Kidney capillary endothelial cell (primary cell): ENCODE data around the gene TAOK1.
"Not testable (repeated sequence)": the region's sequence is repeated elsewhere in the genome, so short reads cannot be mapped to it uniquely, and the experiment has no call there.

Experiments
- DNase-seq: peaks from one replicate; pipeline ENCODE4 v3.0.0-alpha.2; 2018; ENCODE audit warnings: low spot score

TAOK1 gene

DNA sequence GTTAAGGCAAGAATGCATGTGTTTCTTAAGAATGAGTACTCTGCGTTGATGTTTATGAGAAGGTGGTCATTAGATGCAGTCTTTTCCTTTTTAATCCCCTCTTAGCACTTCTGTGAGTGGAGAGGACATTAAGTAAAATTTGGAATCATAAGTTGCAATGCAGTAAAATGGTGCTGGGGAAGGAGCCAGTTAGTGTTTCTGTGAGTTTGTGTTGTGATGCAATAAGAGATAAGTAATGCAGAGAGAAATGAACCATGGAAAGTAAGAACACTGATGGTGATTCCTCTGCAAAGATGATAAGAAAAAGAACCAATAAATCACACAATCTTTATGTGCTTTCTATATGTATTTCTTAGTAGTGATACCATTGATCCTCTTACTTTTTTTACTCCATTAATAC is 156.7 kb downstream of the TAOK1 start:
- DNase-seq, result no peak

DNA sequence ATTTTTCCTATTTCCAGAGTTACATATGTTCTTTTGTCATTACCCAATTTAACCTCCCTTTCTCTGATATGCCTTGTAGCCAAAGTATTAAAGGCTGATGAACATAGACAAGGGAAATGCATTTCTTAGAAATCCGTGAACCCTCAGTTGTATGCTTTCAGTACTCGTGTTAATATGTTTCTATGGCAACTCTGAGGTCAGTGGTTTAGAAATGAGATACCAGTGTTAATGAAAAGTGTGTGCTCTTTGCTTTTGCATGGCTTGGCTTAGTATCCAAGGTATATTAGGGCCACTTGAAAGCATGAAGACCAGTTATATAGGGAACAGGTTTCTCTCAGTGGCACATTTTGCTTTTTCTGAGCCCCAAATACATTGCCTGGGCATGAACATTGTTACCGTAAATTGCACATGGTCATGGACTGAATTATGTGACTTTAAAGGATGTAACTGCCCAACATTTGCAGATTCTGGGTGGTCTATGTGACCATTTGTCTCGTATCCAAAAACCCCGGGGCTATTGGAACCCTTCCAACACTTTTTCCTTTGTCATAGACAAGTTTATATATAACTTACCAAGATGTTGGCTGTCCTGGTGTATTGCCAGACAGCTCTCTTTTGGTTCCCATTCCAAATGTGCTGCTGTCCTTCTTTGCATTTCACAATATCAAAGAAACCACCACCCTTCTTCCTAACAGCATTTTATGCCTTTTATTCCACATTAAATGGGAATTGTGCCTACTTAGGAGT is 159.2 kb downstream of the TAOK1 start:
- DNase-seq, result no peak

DNA sequence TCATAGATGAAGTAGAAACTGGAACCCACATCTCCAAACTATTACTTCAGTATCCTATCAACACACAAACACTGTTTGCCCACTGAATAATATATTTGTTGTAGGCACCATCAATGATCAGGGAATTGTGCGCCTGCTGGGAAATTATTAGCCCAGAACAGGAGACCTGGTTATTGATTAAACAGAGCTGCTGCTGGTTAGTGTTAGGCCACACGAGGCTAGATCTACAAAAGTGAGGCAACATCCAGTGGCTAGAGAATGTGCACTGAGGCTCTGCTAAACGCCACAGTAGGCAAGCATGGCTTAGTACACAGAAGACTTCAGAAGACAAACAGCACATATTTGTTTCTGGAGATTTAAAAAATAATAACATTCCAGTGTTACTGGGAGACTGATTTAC is 165.7 kb downstream of the TAOK1 start:
- no peak for DNase-seq

DNA sequence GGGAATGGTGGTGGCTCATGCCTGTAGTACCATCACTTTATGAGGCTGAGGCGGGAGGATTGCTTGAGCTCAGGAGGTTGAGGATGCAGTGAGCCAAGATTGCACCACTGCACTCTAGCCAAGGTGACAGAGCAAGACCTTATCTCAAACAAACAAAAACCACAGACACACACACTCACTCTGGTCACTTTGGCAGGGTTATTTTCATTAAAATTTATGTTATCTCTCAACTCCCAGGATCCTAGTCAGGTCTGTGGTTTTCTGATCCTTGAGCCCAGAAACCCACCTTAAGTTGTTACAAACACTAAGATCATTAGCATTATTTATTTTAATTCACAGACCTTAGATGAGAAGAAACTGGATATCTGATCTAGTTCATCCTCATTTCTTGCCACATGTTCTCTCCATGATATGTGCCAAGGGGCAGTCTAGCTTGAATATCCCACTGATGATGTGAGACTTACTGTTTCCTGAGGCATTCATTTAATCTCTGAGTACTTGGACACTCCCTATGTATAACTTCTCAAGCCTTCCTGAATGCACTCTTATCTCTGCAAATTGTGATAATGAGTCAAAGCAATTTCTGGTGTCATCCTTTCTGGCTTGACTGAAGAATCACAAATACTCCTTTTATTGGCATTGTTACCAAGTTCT is 167.0 kb downstream of the TAOK1 start:
- DNase-seq, result no peak

DNA sequence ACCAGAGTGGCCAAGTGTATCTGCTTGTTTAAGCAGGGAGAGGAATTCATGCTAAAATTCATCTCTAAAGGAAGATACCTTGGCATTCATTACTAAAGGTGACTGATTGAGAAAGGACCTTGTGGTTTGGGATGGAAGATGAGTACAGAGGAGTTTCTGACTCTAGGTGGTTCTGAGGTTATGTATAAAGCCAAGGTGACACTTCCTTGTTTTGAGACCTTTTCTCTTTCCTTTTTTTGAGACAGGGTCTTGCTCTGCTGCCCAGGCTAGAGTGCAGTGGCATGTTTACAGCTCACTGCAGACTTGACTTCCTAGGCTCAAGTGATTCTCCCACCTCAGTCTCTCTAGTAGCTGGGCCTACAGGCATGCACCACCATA is 167.6 kb downstream of the TAOK1 start:
- DNase-seq, result no peak

DNA sequence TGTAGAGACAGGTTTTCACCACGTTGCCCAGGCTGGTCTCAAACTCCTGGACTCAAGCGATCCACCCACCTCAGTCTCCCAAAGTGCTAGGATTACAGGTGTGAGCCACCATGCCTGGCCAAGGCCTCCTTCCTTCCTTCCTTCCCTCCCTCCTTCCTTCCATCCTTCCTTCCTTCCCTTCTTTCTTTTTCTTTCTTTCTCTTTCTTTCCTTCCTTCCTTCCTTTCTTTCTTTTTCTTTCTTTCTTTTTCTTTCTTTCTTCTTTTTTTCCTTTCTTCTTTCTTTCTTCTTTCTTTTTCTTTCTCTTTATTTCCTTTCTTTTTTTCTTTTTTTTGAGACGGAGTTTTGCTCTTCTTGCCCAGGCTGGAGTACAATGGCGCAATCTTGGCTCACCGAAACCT is 168.0 kb downstream of the TAOK1 start:
- not testable (repeated sequence) for DNase-seq

DNA sequence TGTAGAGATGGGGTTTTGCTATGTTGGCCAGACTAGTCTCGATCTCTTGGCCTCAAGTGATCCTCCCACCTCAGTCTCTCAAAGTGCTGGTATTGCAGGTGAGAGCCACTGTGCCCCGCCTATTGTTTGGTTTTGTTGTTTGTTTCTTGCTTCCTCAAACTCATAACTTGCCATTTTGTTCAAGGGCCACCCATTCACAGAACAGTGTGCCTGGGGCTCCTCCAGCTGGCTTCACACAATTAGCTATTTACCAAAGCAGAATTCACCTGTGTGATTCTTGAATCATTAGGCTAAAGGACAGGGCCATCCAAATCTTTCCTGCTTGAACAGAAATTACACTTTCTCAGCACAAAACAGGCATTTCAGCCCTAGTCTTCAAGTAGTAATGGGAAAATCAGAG is 169.5 kb downstream of the TAOK1 start:
- no peak for DNase-seq

DNA sequence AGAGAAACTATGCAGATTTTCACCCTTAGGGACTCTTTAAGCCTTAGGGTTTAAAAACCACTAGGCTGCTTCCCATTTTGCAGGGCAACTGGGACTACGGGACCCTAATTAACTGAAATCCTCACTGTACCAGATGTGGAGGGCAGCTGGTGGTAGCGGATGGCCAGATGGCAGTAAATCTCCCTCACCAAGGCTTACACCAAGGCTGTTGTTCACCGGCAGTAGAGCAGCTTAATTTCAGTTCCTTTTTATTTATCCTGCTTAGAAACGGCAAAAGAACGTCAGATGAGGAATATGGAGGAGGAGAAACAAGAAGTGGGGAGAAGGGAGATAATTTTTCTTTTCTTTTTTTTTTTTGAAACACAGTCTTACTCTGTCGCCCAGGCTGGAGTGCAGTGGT is 170.2 kb downstream of the TAOK1 start:
- DNase-seq, result no peak

DNA sequence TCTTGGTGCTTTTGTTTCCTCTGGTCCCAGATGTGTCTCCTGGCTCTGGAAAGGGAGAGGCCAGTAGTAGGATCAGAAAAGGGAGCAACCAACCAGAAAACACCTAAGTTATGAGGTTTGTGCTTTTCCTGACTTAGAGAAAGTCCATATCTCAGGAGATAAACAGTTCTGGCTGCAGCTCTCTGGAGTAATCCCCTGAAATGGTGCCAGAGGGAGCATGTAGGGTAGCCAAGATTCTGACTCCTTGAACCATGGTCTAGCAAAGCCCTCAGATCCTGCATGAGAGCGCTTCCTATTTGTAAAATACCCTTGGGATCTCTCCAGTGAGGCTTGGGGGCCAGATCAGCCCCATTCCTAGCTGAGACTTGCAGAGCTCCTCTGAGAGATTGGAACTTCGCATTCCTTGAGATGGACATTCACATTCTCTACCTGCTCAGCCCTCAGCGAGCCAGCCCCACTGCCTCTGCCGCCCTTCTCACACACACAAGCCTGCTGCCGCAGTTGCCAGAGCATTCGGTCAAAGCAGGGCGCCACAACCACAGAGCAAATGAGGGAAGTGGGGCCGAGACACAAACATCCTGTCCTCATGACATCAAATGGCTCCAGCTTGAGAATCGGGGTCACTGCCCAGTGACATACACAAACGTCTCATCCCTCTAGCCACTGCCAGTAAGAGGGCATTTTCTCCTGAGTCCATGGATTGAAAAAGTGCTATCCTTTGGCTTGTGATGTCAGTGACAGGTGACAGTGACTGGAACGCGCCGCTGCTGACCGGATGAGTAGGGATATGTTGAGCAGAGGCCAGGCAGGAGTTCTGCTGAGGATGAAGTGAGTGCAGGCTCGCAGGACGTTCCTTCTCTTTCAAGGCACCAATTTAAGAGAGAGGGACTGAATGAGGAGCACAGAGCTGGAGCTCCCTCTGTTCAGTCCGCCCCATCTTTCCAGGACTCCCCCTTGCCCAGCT is 171.7 kb downstream of the TAOK1 start:
- no peak for DNase-seq

DNA sequence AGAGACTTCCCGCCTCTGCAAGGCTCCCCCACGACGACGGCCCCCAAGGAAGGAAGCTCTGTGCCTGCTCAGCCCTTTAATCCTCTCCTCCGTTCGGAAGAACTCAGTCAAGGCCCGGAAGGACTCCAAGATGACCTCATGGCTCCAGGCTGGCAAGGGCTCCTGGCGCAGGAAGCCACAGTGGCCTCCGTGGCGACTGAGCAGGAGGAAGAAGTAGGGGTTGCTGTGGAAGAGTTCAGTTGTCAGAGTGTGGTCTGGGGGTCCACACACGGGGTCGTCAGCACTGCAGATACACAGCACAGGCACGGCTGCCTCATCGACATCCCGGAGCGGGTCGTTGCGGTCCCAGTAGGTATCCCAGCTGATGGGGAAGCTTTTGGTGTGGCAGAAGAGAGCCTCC is 172.5 kb downstream of the TAOK1 start:
- no peak for DNase-seq

DNA sequence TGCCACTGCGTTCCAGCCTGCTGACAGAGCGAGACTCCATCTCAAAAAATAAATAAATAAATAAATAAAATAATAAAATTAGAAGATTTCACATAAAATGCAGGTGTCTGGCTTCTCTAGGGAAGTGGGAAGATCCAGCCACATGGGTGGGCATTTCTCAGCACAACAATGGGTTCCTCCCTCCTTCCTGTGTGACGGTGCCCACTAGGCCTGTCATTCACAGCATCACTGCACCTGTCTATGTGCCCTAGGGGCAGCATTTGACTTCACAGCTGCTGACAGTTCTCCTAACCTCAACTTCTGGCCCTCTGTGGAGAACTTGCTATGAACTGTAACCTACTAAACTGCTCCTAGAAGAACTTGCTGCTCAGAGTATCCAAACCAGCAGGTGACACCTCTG is 173.7 kb downstream of the TAOK1 start:
- no peak for DNase-seq

DNA sequence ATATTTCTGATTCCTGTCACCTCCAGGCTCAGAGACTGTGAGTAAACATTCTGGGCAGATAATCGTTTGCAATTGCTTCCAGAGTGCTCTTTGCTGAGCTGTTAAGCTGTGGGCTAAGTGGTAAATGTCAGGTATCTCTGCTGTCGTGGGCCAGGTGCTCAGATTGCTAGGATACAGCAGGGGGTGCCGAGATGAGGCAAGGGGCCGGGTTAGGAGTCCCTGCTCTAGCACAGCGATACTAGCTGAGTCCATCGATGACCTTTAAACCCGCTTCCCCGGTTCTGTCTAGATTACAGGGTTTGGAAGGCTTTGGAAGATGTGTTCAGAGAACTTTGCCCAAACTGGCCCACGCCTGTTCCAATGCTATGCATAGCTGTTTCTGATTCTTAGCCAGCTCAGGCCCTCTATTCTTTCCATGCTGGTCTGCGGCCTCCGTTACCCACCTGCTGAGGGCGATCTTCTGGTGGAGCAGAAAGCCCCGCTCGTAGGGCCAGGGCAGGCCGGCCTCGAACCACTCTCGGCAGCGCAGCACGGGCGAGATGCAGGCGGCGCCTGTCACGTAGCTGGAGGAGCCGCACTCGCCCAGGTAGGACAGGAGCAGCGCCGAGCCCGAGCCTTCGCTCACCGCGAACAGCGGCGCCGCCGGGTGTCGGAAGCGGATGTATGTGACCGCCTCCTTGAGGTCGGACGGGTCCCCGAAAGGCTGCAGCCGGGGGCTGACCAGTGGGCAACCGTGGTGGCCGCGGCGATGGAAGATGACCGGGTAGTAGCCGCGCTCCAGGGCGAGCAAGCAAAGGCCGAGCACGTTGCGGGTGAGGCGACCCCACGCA is 175.7 kb downstream of the TAOK1 start:
- DNase-seq, result no peak

DNA sequence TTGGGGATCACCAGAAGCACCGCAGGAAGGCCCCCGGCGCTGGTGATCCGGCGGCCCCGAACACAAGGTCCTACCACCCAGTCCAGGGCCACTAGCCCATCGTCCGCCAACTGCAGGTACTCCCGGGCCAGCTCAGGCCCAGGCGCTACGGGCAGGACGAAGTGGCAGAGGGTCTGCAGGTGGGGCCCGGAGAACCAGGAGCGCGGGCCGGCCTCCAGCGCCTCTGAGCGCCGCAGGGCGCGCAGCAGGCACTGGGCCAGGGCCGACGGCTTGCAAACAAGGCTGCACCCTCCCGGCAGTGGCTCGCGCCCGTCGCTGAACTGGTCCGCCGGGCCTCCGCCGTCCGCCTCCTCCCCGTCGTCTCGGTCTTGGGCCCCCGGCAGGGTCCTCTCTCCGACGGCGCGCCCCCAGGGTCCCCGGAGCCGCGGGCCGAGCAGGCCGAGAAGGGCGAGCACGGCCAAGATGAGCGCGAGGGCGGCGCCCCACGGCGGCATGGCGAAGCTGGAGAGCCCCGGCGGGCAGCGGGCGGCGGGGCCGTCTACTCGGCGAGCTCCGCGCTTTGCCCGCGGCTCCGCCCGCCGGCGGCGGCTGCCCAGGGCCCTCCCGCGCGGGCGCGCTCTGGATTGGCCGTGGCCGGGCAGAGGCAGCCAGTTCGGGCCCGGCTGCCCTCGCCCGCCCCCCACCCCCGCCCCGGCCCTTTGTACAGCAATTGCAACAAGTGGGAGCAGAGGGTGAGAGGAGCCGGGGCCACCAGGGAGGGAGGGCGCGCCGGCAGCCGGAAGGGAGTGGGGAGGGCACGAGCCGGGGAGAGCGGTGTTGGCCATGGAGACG is 176.5 kb downstream of the TAOK1 start, which contains the start of gene ABHD15:
Gene ABHD15, minus strand, starts transcription at position 565 of the 831 bp plus-strand sequence. Its CDS starts 71 bp downstream, at position 494.
- DNase-seq, result no peak

DNA sequence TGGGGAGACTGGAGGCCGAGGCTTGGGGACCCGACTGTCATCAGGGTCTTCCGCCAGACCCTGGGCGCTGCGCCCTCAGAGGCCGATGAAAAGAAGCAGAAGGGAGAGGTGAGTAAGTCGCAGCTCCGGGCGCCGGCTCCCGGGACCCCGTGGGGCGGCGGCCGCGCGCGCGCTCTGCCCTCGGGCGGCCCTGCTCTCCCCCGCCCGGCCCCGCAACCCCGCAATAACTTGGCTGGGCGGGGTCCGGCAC is 177.1 kb downstream of the TAOK1 start:
- no peak for DNase-seq

DNA sequence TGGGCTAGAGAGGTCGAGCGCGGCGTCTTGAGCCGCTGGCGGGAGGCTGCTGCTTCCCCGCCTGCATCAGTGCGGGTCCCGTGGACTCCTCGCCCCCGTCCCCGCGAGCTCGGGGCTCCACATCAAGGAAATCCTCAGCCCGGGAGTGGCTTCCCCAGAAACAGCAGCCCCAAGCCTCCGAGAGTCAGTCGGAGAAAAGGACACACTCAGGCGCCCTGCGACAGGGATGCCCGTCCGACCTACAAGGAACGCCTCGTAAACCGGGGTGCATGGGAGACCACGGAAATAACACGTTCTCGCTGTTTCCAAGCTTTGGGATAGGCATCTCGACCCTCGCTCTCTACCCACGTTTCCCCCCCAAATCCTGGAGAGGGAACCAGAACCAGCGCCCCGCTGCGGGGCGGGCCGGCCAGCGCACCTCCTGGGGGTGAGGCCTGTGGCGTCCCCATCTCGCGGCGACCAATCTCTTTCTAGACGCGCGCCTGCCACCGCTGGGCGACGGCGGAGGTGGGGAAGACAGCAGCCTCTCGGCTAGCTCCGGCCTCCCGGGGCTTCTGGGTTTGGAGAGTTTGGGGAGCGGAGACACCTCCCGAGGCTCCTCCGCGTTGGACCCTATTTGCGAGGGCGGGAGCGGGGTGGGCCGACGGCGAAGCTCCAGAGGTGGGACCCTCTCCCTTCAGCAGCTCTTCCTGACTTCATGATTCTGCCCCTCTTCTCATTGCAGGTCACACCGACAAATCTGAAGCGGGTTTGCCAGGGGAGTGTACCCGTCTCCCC is 177.6 kb downstream of the TAOK1 start:
- no peak for DNase-seq

DNA sequence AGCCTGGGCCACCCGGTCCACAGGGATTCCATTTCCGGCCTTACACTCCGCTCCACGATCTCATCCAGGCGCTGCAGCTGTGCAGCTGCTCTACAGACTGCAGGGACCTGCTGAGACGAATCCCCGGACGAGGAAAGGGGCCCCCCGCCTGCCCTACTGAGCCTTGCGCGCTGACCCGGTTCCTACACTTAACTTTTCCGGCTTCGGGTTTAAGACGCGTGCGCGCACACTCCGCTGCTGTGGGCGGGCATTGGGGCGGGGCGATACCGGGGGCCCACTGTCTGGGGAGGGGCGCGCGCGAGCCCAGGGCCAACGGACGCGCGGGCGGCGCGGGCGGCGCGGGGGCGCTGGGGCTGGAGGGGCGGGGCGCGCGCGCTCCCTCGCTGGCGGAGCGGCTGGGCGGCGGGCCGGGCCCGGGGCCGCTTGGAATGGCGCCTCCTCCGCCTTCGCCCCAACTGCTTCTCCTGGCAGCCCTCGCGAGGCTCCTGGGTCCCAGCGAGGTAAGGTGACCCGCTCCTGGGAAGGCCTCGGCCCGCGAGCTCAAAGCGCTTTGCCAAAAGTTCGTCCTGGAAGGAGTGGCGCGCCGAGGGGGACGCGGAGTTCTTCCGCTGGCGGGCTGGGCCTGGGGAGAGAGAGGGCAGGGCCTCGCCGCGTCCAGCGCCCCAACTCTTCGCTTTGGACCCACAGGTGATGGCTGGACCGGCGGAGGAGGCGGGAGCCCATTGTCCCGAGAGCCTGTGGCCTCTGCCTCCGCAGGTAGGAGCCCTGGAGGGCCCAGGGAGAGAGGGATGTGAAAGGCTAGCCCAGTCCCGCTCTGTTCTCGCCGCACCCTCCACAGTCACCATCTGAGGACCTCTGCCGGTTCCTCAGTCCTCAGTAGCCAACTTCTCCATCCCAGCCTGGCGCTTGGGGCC is 178.4 kb downstream of the TAOK1 start, which contains the start of gene TP53I13:
Gene TP53I13, plus strand, starts transcription at position 371 of the 914 bp plus-strand sequence. Its CDS starts 58 bp downstream, at position 429.
- DNase-seq, result no peak

DNA sequence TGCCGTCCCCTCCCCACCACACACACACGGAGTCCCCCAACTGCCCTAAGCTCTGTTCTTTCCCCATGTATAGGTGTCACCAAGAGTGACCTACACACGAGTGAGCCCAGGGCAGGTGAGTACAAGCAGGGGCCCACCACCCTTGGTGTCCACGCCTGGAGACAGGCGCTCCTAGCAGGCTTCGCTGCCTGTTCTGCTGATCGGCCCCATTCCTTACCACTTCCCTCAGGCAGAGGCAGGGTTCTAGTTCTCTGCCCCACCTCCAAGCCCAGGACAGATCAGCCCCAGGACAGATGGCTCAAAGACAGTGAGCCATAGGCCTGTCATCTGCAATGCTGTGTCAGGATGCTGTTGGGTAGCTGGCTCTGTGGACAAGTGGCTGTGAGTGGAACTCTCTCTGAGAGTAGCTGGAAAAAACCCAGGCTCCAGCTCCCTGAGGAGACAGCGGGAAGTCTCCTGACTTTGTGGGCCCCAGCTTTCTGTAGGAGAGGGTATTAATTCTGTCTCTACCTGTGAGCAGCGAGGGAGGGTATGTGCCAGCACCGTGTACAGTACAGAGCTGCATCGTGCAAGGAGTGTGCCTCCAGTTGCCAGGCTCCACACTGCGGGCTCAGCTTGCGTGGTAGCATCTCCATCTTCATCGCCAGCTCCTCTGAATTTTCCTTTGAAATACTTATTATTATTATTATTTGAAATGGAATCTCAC is 179.2 kb downstream of the TAOK1 start:
- no peak for DNase-seq

DNA sequence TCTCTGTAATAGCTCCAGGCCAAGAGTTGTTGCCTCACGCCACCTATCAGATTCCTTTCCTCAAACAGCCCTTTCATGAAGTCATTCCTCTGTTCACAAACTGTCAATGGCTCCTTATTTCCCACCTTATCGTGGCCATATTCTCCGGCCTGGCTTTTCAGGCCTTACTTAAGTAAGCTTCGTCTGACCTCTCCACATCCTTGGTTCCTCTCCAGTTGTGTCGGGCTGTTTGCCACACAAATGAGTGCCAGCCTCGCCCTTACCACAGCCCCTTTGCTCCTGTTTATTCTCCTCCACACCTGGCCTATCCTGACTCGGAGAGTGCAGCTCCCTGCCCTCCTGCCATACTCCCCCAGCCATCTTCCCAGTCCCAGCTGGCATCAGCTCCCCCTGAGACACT is 180.4 kb downstream of the TAOK1 start:
- no peak for DNase-seq
